Right lobe of liver (tissue), 4 donors: ENCODE results near the gene TK2.

Experiments used
- CTCF ChIP-seq, 4 donors: fragments of 200-600 bp in 3 of 4; fragments of 450-650 bp in 1 of 4; IDR thresholded peaks; one replicate each; pipeline versions ENCODE4 v1.5.1 to v1.8.0; 2016 to 2022; ENCODE audit warnings: antibody characterized with exemption in 4 of 4, mild to moderate bottlenecking in 2 of 4
- POLR2A ChIP-seq: fragments of 450-650 bp; IDR thresholded peaks from one replicate; pipeline ENCODE4 v1.6.1; 2017; ENCODE audit warnings: antibody characterized with exemption, mild to moderate bottlenecking
- donor health status: DM: no; HTN: no; CAD: no.
- donor health status: DM: no; HTN: no; CAD: no.
- donor health status: DM: no; HTN: yes; CAD: no.

GRCh38 chr16:66521951-66522771 lies 27.8 kb downstream of the TK2 start:
- TF ChIP-seq CTCF (IDR thresholded peaks at IDR 0.05) (no peak), POLR2A (no peak)
